Caco-2 (cell line): ENCODE data around the gene SCN1A. TPM values are rescaled to one million over a fixed set of nuclear protein-coding genes. Genes with fewer than 3 reads are reported as not detected.

Source experiments
- BruUV-seq: library from RNA; stranded (reverse); fragments of 400-500 nt; replicated peaks from 2 replicates; lab custom pipeline; 2021; lab: Mats Ljungman, UMichigan
- CTCF ChIA-PET: fragments of 300-600 bp; sonication (Branson Sonifier 250); formaldehyde crosslinking; loops from one replicate; lab custom pipeline; 2022; ENCODE audit warnings: antibody characterized with exemption; lab: Charles Lee
- POLR2A ChIA-PET: fragments of 300-600 bp; sonication (Branson Sonifier 250); formaldehyde crosslinking; loops from one replicate; lab custom pipeline; 2022; ENCODE audit warnings: antibody characterized with exemption; lab: Charles Lee
- DNase-seq, 2 experiments: peaks; one replicate each; pipeline versions ENCODE4 v3.0.0 to v3.0.0-alpha.2; 2020 to 2022
- H3K27me3 ChIP-seq: replicated peaks from 2 replicates; pipeline ENCODE4 v1.6.0; 2011; ENCODE audit warnings: low read length; ENCODE audit not compliant: control insufficient read depth, insufficient read depth
- H3K36me3 ChIP-seq: 2 replicates; pipeline ENCODE4 v1.5.1; 2011; ENCODE audit warnings: low read length; ENCODE audit not compliant: control insufficient read depth, insufficient read depth
- H3K4me1 ChIP-seq: fragments of 250-450 bp; sonication (Bioruptor Pico); 2 replicates; pipeline ENCODE4 v1.5.1; 2020; ENCODE audit warnings: mild to moderate bottlenecking
- H3K4me3 ChIP-seq: 2 replicates; pipeline ENCODE4 v1.5.1; 2011; ENCODE audit warnings: low read depth, mild to moderate bottlenecking, control low read depth, low read length
- H3K9me3 ChIP-seq: fragments of 250-450 bp; sonication (Bioruptor Pico); 2 replicates; pipeline ENCODE4 v1.5.1; 2020; ENCODE audit warnings: mild to moderate bottlenecking, moderate library complexity
- H3K27ac Mint-ChIP-seq: one replicate; pipeline ENCODE4 v1.8.0; 2022; ENCODE audit warnings: mixed read lengths; ENCODE audit not compliant: unreplicated experiment
- H3K27me3 Mint-ChIP-seq: one replicate; pipeline ENCODE4 v1.8.0; 2022; ENCODE audit warnings: mixed read lengths; ENCODE audit not compliant: insufficient read depth, unreplicated experiment
- H3K36me3 Mint-ChIP-seq: one replicate; pipeline ENCODE4 v1.8.0; 2022; ENCODE audit warnings: mild to moderate bottlenecking, mixed read lengths; ENCODE audit not compliant: insufficient read depth, unreplicated experiment
- H3K4me1 Mint-ChIP-seq: one replicate; pipeline ENCODE4 v1.8.0; 2022; ENCODE audit warnings: low read depth, mixed read lengths; ENCODE audit not compliant: unreplicated experiment
- H3K4me3 Mint-ChIP-seq: one replicate; pipeline ENCODE4 v1.8.0; 2022; ENCODE audit warnings: mild to moderate bottlenecking, moderate library complexity, mixed read lengths; ENCODE audit not compliant: unreplicated experiment
- H3K9me3 Mint-ChIP-seq: one replicate; pipeline ENCODE4 v1.8.0; 2022; ENCODE audit warnings: mixed read lengths; ENCODE audit not compliant: unreplicated experiment
- intact Hi-C: fragments of 100-400 bp; cut with micrococcal nuclease; formaldehyde crosslinking; loops from one replicate; pipeline ENCODE4 v1.10.0; 2022; ENCODE audit not compliant: unreplicated experiment
- total RNA-seq: library from RNA; stranded (reverse); gene quantifications from 2 replicates; pipeline ENCODE4 v1.2.3, GENCODE V29; 2022
- TF ChIP-seq, protein P1 (sequence below), 2 experiments: fragments of 200-600 bp in 1 of 2; IDR thresholded peaks; 1 replicate in 1 of 2; 2 replicates in 1 of 2; pipeline versions ENCODE4 v1.5.1 to v1.8.0; 2011 to 2022; ENCODE audit warnings: antibody characterized with exemption in 1 of 2, control low read depth in 1 of 2, inconsistent platforms in 1 of 2, low read depth in 1 of 2, low read length in 1 of 2, mild to moderate bottlenecking in 1 of 2, moderate library complexity in 1 of 2; ENCODE audit not compliant: insufficient read depth in 1 of 2, severe bottlenecking in 1 of 2, unreplicated experiment in 1 of 2

SCN1A gene
- total RNA-seq, 1 experiment from 2014 or later: not detected

DNA sequence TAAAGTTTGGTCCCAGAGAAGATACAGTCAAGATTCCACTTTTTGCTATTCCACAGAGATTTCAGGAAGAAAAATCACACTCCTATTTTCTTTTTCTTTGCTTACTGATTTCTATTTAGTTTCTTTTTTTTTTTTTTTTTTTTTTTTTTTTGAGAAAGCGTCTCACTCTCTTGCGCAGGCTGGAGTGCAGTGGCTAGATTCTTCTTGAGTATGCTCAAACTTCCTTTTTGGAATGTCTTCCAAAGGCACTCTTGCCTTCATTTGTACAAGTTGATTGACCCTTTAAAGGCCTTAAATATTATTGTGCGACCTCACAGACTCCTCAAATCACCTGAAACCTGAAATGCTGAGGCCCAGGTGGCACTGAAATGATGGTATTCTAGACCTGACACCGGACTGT is 9.6 kb downstream of the SCN1A start:
- CTCF ChIA-PET: no interaction called here
- H3K4me3 ChIP-seq: no peak overlapping the region
- POLR2A ChIA-PET: no interaction called here
- no peak overlapping the region for H3K4me3 Mint-ChIP-seq
- H3K27me3 ChIP-seq: no peaks in the 10 kb centered on the region
- BruUV-seq: no TSS peak
- no peaks in the 10 kb centered on the region for H3K4me1 Mint-ChIP-seq
- DNase-seq: no peak
- TF ChIP-seq, protein P1, sequence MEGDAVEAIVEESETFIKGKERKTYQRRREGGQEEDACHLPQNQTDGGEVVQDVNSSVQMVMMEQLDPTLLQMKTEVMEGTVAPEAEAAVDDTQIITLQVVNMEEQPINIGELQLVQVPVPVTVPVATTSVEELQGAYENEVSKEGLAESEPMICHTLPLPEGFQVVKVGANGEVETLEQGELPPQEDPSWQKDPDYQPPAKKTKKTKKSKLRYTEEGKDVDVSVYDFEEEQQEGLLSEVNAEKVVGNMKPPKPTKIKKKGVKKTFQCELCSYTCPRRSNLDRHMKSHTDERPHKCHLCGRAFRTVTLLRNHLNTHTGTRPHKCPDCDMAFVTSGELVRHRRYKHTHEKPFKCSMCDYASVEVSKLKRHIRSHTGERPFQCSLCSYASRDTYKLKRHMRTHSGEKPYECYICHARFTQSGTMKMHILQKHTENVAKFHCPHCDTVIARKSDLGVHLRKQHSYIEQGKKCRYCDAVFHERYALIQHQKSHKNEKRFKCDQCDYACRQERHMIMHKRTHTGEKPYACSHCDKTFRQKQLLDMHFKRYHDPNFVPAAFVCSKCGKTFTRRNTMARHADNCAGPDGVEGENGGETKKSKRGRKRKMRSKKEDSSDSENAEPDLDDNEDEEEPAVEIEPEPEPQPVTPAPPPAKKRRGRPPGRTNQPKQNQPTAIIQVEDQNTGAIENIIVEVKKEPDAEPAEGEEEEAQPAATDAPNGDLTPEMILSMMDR (IDR thresholded peaks at IDR 0.05; ENCODE audit: insufficient read depth in 1 of 2, low read depth in 1 of 2, low read length in 1 of 2, severe bottlenecking in 1 of 2, unreplicated experiment in 1 of 2): no peak
- no peaks in the 10 kb centered on the region for H3K9me3 ChIP-seq
- H3K4me1 ChIP-seq: no peaks in the 10 kb centered on the region
- H3K27me3 Mint-ChIP-seq: peaks cover 6% of the 10 kb centered on the region
- no peak overlapping the region for H3K27ac Mint-ChIP-seq
- H3K9me3 Mint-ChIP-seq: no peaks in the 10 kb centered on the region
- H3K36me3 Mint-ChIP-seq: no peaks in the 10 kb centered on the region
- H3K36me3 ChIP-seq: no peaks in the 10 kb centered on the region
- intact Hi-C loops: no loop called here

- Histone ChIP-seq H3K36me3 (no peaks in the 10 kb centered on the region), H3K9me3 (no peaks in the 10 kb centered on the region), H3K27me3 (no peaks in the 10 kb centered on the region), H3K4me3 (no peak overlapping the region), H3K4me1 (no peaks in the 10 kb centered on the region)
- POLR2A ChIA-PET: no interaction called here
- Mint-ChIP-seq H3K36me3 (no peaks in the 10 kb centered on the region), H3K4me3 (no peak overlapping the region), H3K4me1 (no peaks in the 10 kb centered on the region), H3K9me3 (no peaks in the 10 kb centered on the region), H3K27ac (no peak overlapping the region), H3K27me3 (peaks cover 2% of the 10 kb centered on the region)
- TF ChIP-seq, protein P1 (IDR thresholded peaks at IDR 0.05; ENCODE audit: insufficient read depth in 1 of 2, low read depth in 1 of 2, low read length in 1 of 2, severe bottlenecking in 1 of 2, unreplicated experiment in 1 of 2): no peak
- intact Hi-C loops: no loop called here
- CTCF ChIA-PET: no interaction called here
- no TSS peak for BruUV-seq
- no peak for DNase-seq
These were observed 10.3 kb downstream of the SCN1A start for GRCh38 chr2:166117491-166117890.

DNA sequence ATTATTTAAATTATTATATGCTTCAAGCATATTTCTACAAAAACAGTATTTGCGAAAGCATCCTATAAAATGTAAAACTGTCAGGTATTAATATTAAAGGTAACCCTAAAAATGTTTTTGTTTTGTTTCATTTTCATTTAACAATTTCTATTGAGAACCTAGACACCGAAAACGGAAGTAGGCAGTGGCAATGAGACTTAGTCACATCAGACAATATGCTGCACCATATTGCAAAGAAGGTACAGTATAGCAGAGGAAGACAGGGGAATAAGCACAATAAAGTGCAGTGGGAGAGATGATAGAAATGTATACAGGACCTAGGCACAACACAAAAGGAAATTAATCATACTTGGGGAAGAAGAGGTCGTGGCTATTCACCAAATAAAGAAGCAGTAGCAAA is 12.2 kb downstream of the SCN1A start:
- Mint-ChIP-seq H3K27ac (no peak overlapping the region), H3K4me1 (no peaks in the 10 kb centered on the region), H3K4me3 (no peak overlapping the region), H3K27me3 (no peaks in the 10 kb centered on the region), H3K9me3 (no peaks in the 10 kb centered on the region), H3K36me3 (no peaks in the 10 kb centered on the region)
- Histone ChIP-seq H3K4me1 (no peaks in the 10 kb centered on the region), H3K4me3 (no peak overlapping the region), H3K9me3 (no peaks in the 10 kb centered on the region), H3K27me3 (no peaks in the 10 kb centered on the region), H3K36me3 (no peaks in the 10 kb centered on the region)
- ChIA-PET CTCF (no interaction called here), POLR2A (no interaction called here)
- TF ChIP-seq, protein P1 (IDR thresholded peaks at IDR 0.05; ENCODE audit: insufficient read depth in 1 of 2, low read depth in 1 of 2, low read length in 1 of 2, severe bottlenecking in 1 of 2, unreplicated experiment in 1 of 2): no peak
- no TSS peak for BruUV-seq
- intact Hi-C loops: no loop called here
- no peak for DNase-seq
